NCI-H2171 treated with DMSO at 0.1 percent for 48 hours (cell line): Measurements from ENCODE around the gene GCNT2.
"Not testable (repeated sequence)": the region's sequence is repeated elsewhere in the genome, so short reads cannot be mapped to it uniquely, and the experiment has no call there.

ENCODE experiments used
- DNase-seq: peaks from one replicate; lab custom pipeline; 2025; lab: John Stamatoyannopoulos, UW

The GCNT2 gene

DNA sequence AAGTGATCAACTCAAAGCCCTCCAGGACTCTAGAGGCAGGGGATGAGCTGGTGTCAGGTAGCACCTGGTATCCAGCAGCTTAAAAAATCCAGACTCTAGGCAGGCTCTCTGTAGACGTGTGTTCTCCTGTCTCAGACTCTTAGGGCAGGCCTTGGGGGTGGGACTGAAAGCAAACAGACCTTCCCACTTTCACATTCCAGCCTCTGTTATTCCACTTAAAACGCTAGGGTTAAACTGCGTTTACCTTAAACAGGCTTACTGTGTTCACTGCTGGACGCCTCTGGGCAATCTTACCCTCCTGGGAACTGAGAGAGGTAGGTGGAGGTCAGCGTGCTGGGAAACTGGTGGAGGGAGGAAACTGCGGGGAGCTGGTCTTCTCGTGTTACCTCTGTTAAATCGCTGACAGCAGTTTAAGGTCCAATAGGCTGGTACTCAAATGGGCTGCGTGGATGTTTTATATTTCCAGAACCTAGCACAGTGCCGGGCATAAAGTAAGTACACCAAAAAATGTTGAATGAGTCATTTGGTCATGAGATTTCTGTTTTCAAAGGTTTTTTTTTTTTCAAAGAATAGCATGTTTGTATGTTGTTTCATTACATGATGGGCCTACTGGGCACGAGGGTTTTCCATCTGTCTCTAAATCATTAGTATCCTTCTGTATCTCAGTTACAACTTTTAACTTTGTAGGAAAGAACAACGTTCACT is at the start of gene GCNT2:
GCNT2 (plus strand) TSS at position 248 of the 705 bp plus-strand sequence. CDS start 7,561 bp downstream, outside the sequence.
- DNase-seq: peak; percentile 4

DNA sequence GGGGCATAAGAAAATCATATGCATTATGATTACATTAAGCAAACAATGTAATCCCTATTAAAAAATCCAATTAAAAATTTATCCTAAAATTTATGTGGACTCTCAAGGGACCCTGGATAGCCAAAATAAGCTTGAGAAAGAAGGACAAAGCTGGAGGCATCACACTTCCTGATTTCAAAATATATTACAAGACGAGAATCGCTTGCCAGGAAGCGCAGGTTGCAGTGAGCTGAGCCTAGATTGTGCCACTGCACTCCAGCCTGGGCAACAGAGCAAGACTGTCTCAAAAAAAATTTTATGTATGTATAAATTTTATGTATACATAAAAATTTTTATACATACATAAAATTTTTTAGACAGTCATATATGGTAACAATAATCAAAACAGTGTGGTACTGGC is 48.5 kb upstream of the GCNT2 start:
- no peak for DNase-seq

GRCh38 chr6:10478187-10479040 is 42.7 kb upstream of the GCNT2 start:
- DNase-seq: peak; percentile 8

GRCh38 chr6:10479939-10480700 is 41.0 kb upstream of the GCNT2 start:
- no peak for DNase-seq

- DNase-seq: no peak
Measured at GRCh38 chr6:10481101-10481500, 40.0 kb upstream of the GCNT2 start.

- no peak for DNase-seq
Measured at GRCh38 chr6:10482636-10483257, 38.4 kb upstream of the GCNT2 start.

DNA sequence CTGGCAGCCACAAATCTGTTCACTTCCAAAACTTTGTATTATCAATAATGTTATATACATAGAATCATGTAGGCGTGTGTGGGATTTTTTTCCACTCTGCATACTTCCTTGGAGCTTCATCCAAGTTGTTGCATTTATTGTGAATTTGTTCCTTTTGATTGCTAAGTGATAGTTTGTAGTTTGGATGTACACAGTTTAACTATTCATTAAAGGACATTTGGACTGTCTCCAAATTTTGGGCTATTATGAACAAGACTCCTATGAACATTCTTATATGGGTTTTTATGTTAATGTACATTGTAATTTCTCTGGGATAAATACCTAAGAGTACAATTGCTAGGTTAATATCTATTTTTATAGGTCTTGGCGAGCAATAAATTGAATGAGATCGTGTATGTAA is 36.2 kb upstream of the GCNT2 start:
- DNase-seq: no peak

- DNase-seq: no peak
Measured at GRCh38 chr6:10485406-10485805, 35.7 kb upstream of the GCNT2 start.

DNA sequence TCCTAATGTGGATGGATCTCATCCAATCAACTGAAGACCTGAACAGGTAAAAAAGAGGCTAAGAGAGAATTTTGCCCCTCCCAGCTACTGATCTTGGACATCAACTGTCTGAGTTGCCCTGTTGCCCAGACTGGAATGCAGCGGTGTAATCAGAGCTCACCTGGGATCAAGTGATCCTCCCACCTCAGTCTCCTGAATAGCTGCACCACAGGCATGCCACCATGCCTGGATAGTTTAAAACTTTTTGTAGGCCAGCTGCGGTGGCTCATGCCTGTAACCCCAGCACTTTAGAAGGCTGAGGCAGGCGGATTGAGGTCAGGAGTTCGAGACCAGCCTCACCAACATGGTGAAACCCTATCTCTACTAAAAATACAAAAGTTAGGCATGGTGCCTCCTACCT is 34.9 kb upstream of the GCNT2 start:
- DNase-seq: no peak

DNA sequence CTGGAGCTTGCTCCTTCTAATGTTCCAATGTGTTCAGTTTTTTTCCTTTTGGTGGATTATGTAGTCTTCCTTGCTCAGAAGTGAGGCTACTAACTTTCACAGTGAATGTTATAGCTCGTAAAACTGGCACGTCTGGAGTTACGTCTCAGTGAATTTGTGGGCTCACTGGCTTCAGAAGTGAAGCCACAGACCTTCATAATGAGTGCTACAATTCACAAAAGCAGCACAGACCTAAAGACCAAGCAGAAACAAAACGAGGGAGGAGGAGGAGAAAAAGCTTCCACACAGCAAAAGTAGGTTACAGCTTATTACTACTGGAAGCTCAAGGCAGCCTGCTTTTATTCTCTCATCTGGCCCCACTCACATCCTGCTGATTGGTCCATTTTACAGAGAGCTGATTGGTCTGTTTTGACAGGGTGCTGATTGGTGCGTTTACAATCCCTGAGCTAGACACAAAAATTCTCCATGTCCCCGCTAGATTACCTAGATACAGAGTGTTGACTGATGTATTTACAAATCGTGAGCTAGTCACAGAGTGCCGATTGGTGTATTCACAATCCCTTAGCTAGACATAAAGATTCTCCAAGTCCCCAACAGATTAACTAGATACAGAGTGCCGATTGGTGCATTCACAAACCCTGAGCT is 34.1 kb upstream of the GCNT2 start:
- DNase-seq: not testable (repeated sequence)

- DNase-seq: no peak
Measured at GRCh38 chr6:10487668-10488327, 33.4 kb upstream of the GCNT2 start.

GRCh38 chr6:10491463-10491862 is 29.7 kb upstream of the GCNT2 start:
- DNase-seq: no peak

- DNase-seq: not testable (repeated sequence)
Measured at GRCh38 chr6:10491905-10492304, 29.2 kb upstream of the GCNT2 start.

GRCh38 chr6:10495029-10495428 is 26.1 kb upstream of the GCNT2 start:
- no peak for DNase-seq

- DNase-seq: no peak
Measured at GRCh38 chr6:10505529-10505928, 15.6 kb upstream of the GCNT2 start.

DNA sequence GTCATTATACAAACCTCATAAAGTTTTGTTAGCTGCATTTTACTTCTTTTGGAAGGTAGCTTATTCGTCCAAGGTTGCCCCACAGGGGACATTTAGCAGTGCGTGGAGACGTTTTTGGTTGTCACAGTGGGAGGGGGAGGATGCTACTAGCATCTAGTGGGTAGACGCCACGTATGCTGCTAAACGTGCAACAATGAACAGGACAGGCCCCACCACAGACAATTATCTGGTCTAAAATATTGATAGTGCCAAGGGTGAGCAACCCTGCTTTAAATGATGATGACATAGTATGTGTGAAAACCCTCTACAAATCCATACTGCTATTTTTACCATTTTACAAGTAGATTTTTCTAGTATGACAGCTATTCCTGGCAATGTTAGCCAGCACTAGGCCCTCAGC is 13.9 kb upstream of the GCNT2 start:
- DNase-seq: no peak

GRCh38 chr6:10507715-10508114 is 13.4 kb upstream of the GCNT2 start:
- no peak for DNase-seq

DNA sequence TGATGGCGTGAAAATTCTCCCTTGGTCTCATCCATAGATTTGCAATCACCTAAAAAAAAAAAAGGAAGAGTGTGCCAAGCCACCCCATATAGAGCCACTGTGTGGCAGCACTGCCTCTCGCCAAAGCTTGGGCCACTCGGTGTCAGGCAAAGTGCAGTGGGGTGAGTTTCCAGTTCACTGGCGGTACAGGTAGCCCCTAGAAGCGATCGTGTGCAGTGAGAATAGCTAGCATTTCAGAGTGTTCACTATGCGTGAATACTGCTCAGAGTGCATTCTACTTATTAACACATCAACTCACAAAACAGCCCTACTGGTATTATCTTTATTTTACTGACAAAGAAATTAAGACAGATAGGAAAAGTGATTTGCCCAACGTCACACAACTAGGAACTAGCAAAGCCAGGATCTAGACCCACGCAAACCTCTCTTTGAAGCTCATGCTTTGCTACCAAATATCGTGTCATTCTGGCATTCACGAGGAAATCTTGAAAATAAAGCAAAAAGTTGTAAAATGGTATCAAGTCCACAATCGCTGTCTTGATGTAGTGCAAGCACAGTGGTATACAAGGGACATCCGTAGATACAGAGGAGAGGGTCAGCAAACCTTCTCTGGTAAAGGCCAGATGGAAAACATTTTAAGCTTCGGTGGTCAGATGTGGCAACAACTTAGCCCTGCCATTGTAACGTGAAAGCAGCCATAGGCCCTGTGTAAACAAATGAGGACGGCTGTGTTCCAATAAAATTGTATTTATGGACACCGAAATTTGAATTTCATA is 10.4 kb upstream of the GCNT2 start:
- peak; percentile 40 for DNase-seq

GRCh38 chr6:10511477-10511876 is 9.7 kb upstream of the GCNT2 start:
- no peak for DNase-seq

DNA sequence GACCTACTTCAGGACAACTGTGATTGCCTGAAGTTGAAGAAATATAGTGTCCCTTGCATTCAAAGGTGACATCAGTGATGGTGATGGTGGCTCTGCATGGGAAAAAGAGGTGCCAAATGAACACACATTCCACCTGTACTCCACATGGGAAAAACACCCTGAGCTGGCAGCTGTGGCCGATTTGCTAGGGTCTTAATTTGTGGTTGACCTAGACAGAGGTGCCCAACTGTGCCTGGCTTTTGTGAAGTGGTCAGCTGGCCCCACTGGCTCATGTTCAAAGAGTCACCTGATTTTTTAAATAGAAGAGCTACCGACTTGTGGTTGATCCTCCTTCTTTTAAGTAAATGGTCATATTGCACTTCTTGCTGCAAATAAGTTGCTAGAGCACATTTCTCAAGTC is 7.6 kb upstream of the GCNT2 start:
- DNase-seq: no peak
